MM.1S (cell line): ENCODE data around the gene DCBLD1.

Experiments
- DNase-seq: peaks from one replicate; pipeline ENCODE4 v3.0.0-alpha.2; 2015
- H2AFZ ChIP-seq: fragments of 300-600 bp; sonication (generic); 2 replicates; pipeline ENCODE4 v1.6.0; 2016; ENCODE audit warnings: antibody characterized with exemption, low read length
- H3F3A ChIP-seq: fragments of 300-600 bp; sonication (generic); 2 replicates; pipeline ENCODE4 v1.6.1; 2016; ENCODE audit warnings: mild to moderate bottlenecking, antibody characterized with exemption, low read length, moderate library complexity, mixed read lengths; ENCODE audit not compliant: insufficient read depth
- H3K27ac ChIP-seq: fragments of 300-600 bp; sonication (generic); 2 replicates; pipeline ENCODE4 v1.5.1; 2016; ENCODE audit warnings: mild to moderate bottlenecking, low read length
- H3K27me3 ChIP-seq: fragments of 300-600 bp; sonication (generic); replicated peaks from 2 replicates; pipeline ENCODE4 v1.6.0; 2016; ENCODE audit warnings: low read length; ENCODE audit not compliant: insufficient read depth
- H3K36me3 ChIP-seq: fragments of 300-600 bp; sonication (generic); replicated peaks from 2 replicates; pipeline ENCODE4 v1.6.1; 2016; ENCODE audit warnings: mild to moderate bottlenecking, low read length, mixed read lengths; ENCODE audit not compliant: insufficient read depth
- H3K4me1 ChIP-seq: fragments of 300-600 bp; sonication (generic); 2 replicates; pipeline ENCODE4 v1.6.1; 2016; ENCODE audit warnings: low read length, mixed read lengths
- H3K4me2 ChIP-seq: fragments of 300-600 bp; sonication (generic); 2 replicates; pipeline ENCODE4 v1.6.0; 2016; ENCODE audit warnings: low read depth, low read length
- H3K4me3 ChIP-seq: fragments of 300-600 bp; sonication (generic); 2 replicates; pipeline ENCODE4 v1.5.1; 2016; ENCODE audit warnings: low read length, mixed read lengths
- H3K79me2 ChIP-seq: fragments of 300-600 bp; sonication (generic); 2 replicates; pipeline ENCODE4 v1.6.1; 2016; ENCODE audit warnings: mixed run types, low read length, mixed read lengths
- H3K9ac ChIP-seq: fragments of 300-600 bp; sonication (generic); 2 replicates; pipeline ENCODE4 v1.6.1; 2016; ENCODE audit warnings: low read length, mixed read lengths
- H3K9me2 ChIP-seq: fragments of 300-600 bp; sonication (generic); replicated peaks from 2 replicates; pipeline ENCODE4 v1.6.1; 2016; ENCODE audit warnings: mild to moderate bottlenecking, low read length, mixed read lengths; ENCODE audit not compliant: insufficient read depth
- H3K9me3 ChIP-seq: fragments of 300-600 bp; sonication (generic); replicated peaks from 2 replicates; pipeline ENCODE4 v1.6.1; 2016; ENCODE audit warnings: mild to moderate bottlenecking, low read length, mixed read lengths; ENCODE audit not compliant: insufficient read depth
- H4K20me1 ChIP-seq: fragments of 300-600 bp; sonication (generic); 2 replicates; pipeline ENCODE4 v1.6.1; 2016; ENCODE audit warnings: mild to moderate bottlenecking, low read length, moderate library complexity, mixed read lengths; ENCODE audit not compliant: insufficient read depth
- EZH2 ChIP-seq: fragments of 300-600 bp; sonication (generic); optimal IDR thresholded peaks from 2 replicates; pipeline ENCODE3; 2017; ENCODE audit warnings: low read depth, mild to moderate bottlenecking, antibody characterized with exemption, low read length, mixed read lengths
- EZH2phosphoT487 ChIP-seq: fragments of 300-600 bp; sonication (generic); IDR thresholded peaks from 2 replicates; pipeline ENCODE4 v1.6.1; 2018; ENCODE audit warnings: antibody characterized with exemption, low read length
- TF ChIP-seq, protein P1 (sequence below): fragments of 300-600 bp; sonication (generic); IDR thresholded peaks from 2 replicates; pipeline ENCODE4 v1.5.1; 2016; ENCODE audit warnings: antibody characterized with exemption, low read length, mixed read lengths

DCBLD1 gene

DNA sequence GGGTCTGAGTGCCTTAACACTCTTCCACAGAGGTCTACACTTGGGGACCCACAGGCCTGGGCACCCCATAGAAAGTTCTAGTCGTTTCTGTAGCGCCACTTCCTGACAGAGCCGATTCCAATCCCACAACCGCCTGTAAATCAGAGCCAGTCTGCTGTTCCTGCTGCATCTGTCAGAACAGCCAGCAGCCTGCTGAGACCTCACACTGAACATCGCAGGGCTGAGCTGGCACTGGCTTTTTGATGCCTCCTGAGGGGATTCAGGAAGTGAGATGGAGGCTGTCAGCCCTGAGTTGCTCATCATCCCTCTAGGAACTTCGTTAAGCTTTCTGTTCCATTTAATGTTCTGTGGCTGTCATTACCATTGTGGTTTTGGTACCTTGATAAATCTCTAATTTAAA is 48.9 kb downstream of the DCBLD1 start:
- Histone ChIP-seq H3K4me2 (no peak overlapping the region), H3K36me3 (peaks cover 4% of the 10 kb centered on the region; the same call in 1 of the 2 replicates), H2AFZ (no peak overlapping the region), H3K9me3 (no peaks in the 10 kb centered on the region), H3K79me2 (0 out of 2 replicates have a peak, but pooled peaks cover 8% of the 10 kb centered on the region), H3K27me3 (no peaks in the 10 kb centered on the region), H3K9ac (no peak overlapping the region), H3K9me2 (no peaks in the 10 kb centered on the region), H3K4me3 (no peak overlapping the region), H4K20me1 (no peaks in the 10 kb centered on the region), H3K4me1 (peaks cover 9% of the 10 kb centered on the region), H3F3A (no peaks in the 10 kb centered on the region), H3K27ac (no peak overlapping the region)
- no peak for DNase-seq
- TF ChIP-seq EZH2phosphoT487: no peak
- TF ChIP-seq, protein P1, sequence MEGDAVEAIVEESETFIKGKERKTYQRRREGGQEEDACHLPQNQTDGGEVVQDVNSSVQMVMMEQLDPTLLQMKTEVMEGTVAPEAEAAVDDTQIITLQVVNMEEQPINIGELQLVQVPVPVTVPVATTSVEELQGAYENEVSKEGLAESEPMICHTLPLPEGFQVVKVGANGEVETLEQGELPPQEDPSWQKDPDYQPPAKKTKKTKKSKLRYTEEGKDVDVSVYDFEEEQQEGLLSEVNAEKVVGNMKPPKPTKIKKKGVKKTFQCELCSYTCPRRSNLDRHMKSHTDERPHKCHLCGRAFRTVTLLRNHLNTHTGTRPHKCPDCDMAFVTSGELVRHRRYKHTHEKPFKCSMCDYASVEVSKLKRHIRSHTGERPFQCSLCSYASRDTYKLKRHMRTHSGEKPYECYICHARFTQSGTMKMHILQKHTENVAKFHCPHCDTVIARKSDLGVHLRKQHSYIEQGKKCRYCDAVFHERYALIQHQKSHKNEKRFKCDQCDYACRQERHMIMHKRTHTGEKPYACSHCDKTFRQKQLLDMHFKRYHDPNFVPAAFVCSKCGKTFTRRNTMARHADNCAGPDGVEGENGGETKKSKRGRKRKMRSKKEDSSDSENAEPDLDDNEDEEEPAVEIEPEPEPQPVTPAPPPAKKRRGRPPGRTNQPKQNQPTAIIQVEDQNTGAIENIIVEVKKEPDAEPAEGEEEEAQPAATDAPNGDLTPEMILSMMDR: no peak
- no peak for TF ChIP-seq EZH2

DNA sequence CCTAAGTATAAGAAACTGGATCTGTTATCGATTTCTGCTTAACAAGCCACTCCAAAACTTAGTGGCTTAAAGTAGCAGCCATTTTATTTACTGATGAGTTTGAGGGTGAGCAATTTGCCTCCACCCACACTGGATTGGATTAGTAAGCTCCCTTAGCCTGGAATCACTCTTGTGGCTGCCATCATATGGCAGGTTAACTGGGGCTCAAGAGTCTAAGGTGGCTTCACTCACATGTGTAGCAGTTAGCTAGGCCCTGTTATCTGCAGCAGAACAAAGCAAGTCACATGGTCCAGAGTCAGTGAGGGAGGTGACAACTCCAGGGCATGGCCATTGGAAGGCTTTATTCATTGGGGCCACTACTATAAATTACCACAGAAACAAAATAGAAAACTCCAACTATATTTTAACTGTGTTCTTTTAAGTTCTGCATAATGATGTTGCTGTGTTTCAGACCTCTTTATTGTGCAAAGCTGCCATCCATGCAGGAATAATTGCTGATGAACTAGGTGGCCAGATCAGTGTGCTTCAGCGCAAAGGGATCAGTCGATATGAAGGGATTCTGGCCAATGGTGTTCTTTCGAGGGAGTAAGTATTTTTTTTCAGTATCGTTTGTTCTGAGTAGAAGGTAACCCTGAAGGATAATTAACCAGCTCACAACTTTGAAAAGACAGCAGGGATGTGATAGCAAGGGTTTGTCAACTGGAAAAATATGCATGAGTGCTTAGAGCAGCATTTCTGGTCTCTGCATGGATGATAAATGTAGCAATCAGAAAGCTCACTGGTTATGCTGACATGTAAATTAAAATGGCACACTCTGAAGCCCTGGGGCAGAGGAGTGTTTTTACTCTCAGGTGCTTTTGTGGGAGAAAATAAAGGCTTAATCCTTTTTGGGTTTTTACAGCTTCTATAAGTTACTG is 49.6 kb downstream of the DCBLD1 start:
- no peaks in the 10 kb centered on the region for H3K36me3 ChIP-seq
- H3K27ac ChIP-seq: no peak overlapping the region
- TF ChIP-seq, protein P1: no peak
- TF ChIP-seq EZH2phosphoT487: no peak
- H4K20me1 ChIP-seq: no peaks in the 10 kb centered on the region
- H3K27me3 ChIP-seq: no peaks in the 10 kb centered on the region
- H3K9me3 ChIP-seq: no peaks in the 10 kb centered on the region
- H3K9me2 ChIP-seq: no peaks in the 10 kb centered on the region
- no peak overlapping the region for H3K4me3 ChIP-seq
- no peak for DNase-seq
- H3K4me1 ChIP-seq: peaks cover 16% of the 10 kb centered on the region
- 0 out of 2 replicates have a peak, but pooled peaks cover 4% of the 10 kb centered on the region for H3K79me2 ChIP-seq
- no peaks in the 10 kb centered on the region for H3F3A ChIP-seq
- no peak overlapping the region for H3K9ac ChIP-seq
- no peak overlapping the region for H3K4me2 ChIP-seq
- H2AFZ ChIP-seq: no peak overlapping the region

DNA sequence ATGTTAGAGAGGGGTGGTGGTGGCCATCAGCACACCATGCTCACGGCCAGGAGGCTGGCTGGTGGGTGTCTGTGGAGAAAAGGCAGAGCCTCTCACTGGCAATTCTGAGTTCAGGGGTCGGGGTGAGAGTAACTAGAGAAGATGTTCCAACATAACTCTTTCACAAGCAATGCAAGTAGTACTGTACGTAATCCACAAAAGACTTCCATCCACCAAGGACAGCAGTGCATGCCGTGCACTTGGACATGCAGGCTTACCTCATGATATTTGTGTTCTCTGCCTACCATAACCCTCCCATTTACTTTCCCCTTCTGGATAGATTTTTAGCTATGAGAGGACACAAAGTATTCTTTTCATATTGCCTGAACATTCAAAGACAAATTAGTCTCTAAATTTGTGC is 51.3 kb downstream of the DCBLD1 start:
- Histone ChIP-seq H3K79me2 (0 out of 2 replicates have a peak, but pooled peaks cover 4% of the 10 kb centered on the region), H3K4me3 (no peak overlapping the region), H3K27ac (no peak overlapping the region), H4K20me1 (no peaks in the 10 kb centered on the region), H3K36me3 (no peaks in the 10 kb centered on the region), H3K9me3 (no peaks in the 10 kb centered on the region), H2AFZ (no peak overlapping the region), H3K9ac (no peak overlapping the region), H3K4me1 (peaks cover 24% of the 10 kb centered on the region), H3K9me2 (no peaks in the 10 kb centered on the region), H3F3A (peaks cover 11% of the 10 kb centered on the region), H3K27me3 (no peaks in the 10 kb centered on the region), H3K4me2 (no peak overlapping the region)
- no peak for DNase-seq
- TF ChIP-seq, protein P1: no peak
- TF ChIP-seq EZH2 (no peak), EZH2phosphoT487 (no peak)
